Medulla oblongata (tissue), 1 donor: ENCODE results near the gene ACE.

Experiments used
- DNase-seq: peaks from one replicate; pipeline ENCODE4 v3.0.0-alpha.2; 2015; ENCODE audit errors: extremely low spot score

ACE gene

GRCh38 chr17:63474586-63475460, 2.0 kb upstream of the ACE start:
- DNase-seq = no peak

GRCh38 chr17:63475491-63476412, 1.1 kb upstream of the ACE start:
- no peak for DNase-seq

- no peak for DNase-seq
These were observed 405 bp upstream of the ACE start for GRCh38 chr17:63476459-63476853.

- DNase-seq = no peak
These were observed 899 bp downstream of the ACE start for GRCh38 chr17:63477480-63478440.

- peak; percentile 69 for DNase-seq
These were observed 2.1 kb downstream of the ACE start for GRCh38 chr17:63478814-63479494.

GRCh38 chr17:63479495-63480184, 2.8 kb downstream of the ACE start:
- no peak for DNase-seq

GRCh38 chr17:63480192-63480784, 3.4 kb downstream of the ACE start:
- no peak for DNase-seq

GRCh38 chr17:63480826-63481487, 4.1 kb downstream of the ACE start:
- DNase-seq = no peak

- no peak for DNase-seq
These were observed 4.6 kb downstream of the ACE start for GRCh38 chr17:63481488-63481870.

GRCh38 chr17:63482509-63482908, 5.6 kb downstream of the ACE start:
- DNase-seq = no peak

GRCh38 chr17:63483038-63483437, 6.2 kb downstream of the ACE start:
- DNase-seq = no peak

GRCh38 chr17:63483655-63484575, 7.1 kb downstream of the ACE start:
- no peak for DNase-seq

GRCh38 chr17:63486317-63487013, 9.6 kb downstream of the ACE start:
- DNase-seq = no peak

- DNase-seq = no peak
These were observed 10.1 kb downstream of the ACE start for GRCh38 chr17:63487014-63487339.

GRCh38 chr17:63488851-63489250, 12.0 kb downstream of the ACE start:
- no peak for DNase-seq

- DNase-seq = no peak
These were observed 12.4 kb downstream of the ACE start for GRCh38 chr17:63489291-63489690.

- DNase-seq = no peak
These were observed 13.5 kb downstream of the ACE start for GRCh38 chr17:63490329-63490728.

GRCh38 chr17:63490858-63491400, 14.1 kb downstream of the ACE start:
- no peak for DNase-seq
